IMR-90 (cell line): ENCODE measurements around the gene COL9A3. TPM values are rescaled to one million over a fixed set of nuclear protein-coding genes. Genes with fewer than 3 reads are reported as not detected.
A peak's percentile ranks its signal among the peaks of the same experiment; 100 is the strongest.

Experiments
- ATAC-seq: fragments of 200-7000 bp; cut with Tn5 transposase; 2 replicates; pipeline ENCODE4 v1.9.1; 2020; ENCODE audit warnings: low read depth, mild to moderate bottlenecking, moderate library complexity
- BruUV-seq: library from RNA; stranded (reverse); fragments of 400-500 nt; replicated peaks from 2 replicates; lab custom pipeline; 2021; lab: Mats Ljungman, UMichigan
- CTCF ChIA-PET: fragments of 300-600 bp; formaldehyde crosslinking; extraction: SDS; loops from one replicate; lab custom pipeline; 2021; ENCODE audit warnings: antibody characterized with exemption; lab: Yijun Ruan, JAX
- POLR2A ChIA-PET: fragments of 300-600 bp; sonication (Branson Sonifier 250); formaldehyde crosslinking; loops from one replicate; lab custom pipeline; 2022; ENCODE audit warnings: antibody characterized with exemption; ENCODE audit not compliant: unreplicated experiment; lab: Charles Lee
- DNase-seq: peaks from one replicate; pipeline ENCODE4 v3.0.0; 2013
- H2AFZ ChIP-seq: replicated peaks from 2 replicates; pipeline ENCODE3; 2013; ENCODE audit warnings: low read length, mild to moderate bottlenecking; ENCODE audit not compliant: poor library complexity
- H2AK5ac ChIP-seq: 2 replicates; pipeline ENCODE4 v1.6.1; 2013; ENCODE audit warnings: low read depth, low read length, inconsistent platforms
- H2AK9ac ChIP-seq: replicated peaks from 2 replicates; pipeline ENCODE3; 2013; ENCODE audit warnings: mild to moderate bottlenecking, low read depth, low read length, moderate library complexity; ENCODE audit not compliant: poor library complexity
- H2BK120ac ChIP-seq: 2 replicates; pipeline ENCODE4 v1.6.1; 2013; ENCODE audit warnings: low read depth, low read length, inconsistent platforms
- H2BK15ac ChIP-seq: 3 replicates; pipeline ENCODE4 v1.6.1; 2013; ENCODE audit warnings: low read depth, low read length, inconsistent platforms
- H2BK20ac ChIP-seq: 2 replicates; pipeline ENCODE4 v1.6.1; 2013; ENCODE audit warnings: low read depth, mild to moderate bottlenecking, inconsistent platforms, low read length, moderate library complexity
- H2BK5ac ChIP-seq: 2 replicates; pipeline ENCODE4 v1.6.1; 2013; ENCODE audit warnings: mild to moderate bottlenecking, low read depth, low read length, inconsistent platforms; ENCODE audit not compliant: poor library complexity, severe bottlenecking
- H3K14ac ChIP-seq: replicated peaks from 2 replicates; pipeline ENCODE4 v1.6.1; 2013; ENCODE audit warnings: low read depth, low read length, inconsistent platforms
- H3K18ac ChIP-seq: 2 replicates; pipeline ENCODE4 v1.6.1; 2013; ENCODE audit warnings: low read depth, low read length, control low read depth
- H3K23ac ChIP-seq: 2 replicates; pipeline ENCODE4 v1.6.1; 2013; ENCODE audit warnings: low read depth, low read length, inconsistent platforms
- H3K27ac ChIP-seq: 2 replicates; pipeline ENCODE4 v1.5.1; 2013; ENCODE audit warnings: mild to moderate bottlenecking, control low read depth, low read length; ENCODE audit not compliant: insufficient read depth
- H3K27me3 ChIP-seq: 2 replicates; pipeline ENCODE4 v1.6.1; 2013; ENCODE audit warnings: low read length; ENCODE audit not compliant: control insufficient read depth, insufficient read depth
- H3K36me3 ChIP-seq: 2 replicates; pipeline ENCODE4 v1.6.1; 2013; ENCODE audit warnings: low read length, mixed read lengths; ENCODE audit not compliant: control insufficient read depth, insufficient read depth
- H3K4ac ChIP-seq: 2 replicates; pipeline ENCODE4 v1.6.1; 2013; ENCODE audit warnings: low read depth, low read length, inconsistent platforms
- H3K4me1 ChIP-seq: 2 replicates; pipeline ENCODE4 v1.6.1; 2013; ENCODE audit warnings: low read length, mixed read lengths; ENCODE audit not compliant: control insufficient read depth, insufficient read depth
- H3K4me2 ChIP-seq: 2 replicates; pipeline ENCODE4 v1.6.1; 2013; ENCODE audit warnings: low read depth, mild to moderate bottlenecking, control low read depth, low read length, moderate library complexity
- H3K4me3 ChIP-seq: 2 replicates; pipeline ENCODE4 v1.5.1; 2013; ENCODE audit warnings: low read depth, mild to moderate bottlenecking, control low read depth, low read length, moderate library complexity; ENCODE audit not compliant: insufficient read depth
- H3K56ac ChIP-seq: 2 replicates; pipeline ENCODE4 v1.6.1; 2013; ENCODE audit warnings: low read length, inconsistent platforms; ENCODE audit not compliant: insufficient read depth; ENCODE audit errors: extremely low read depth
- H3K79me1 ChIP-seq, 2 experiments: 2 replicates each; pipeline ENCODE4 v1.6.1; 2013; ENCODE audit warnings: low read length in 2 of 2, inconsistent platforms in 1 of 2, low read depth in 1 of 2
- H3K9ac ChIP-seq: 2 replicates; pipeline ENCODE4 v1.6.1; 2013; ENCODE audit warnings: low read depth, low read length, control low read depth
- H3K9me1 ChIP-seq: 2 replicates; pipeline ENCODE4 v1.6.1; 2013; ENCODE audit warnings: low read length, inconsistent platforms; ENCODE audit not compliant: insufficient read depth
- H3K9me3 ChIP-seq: 2 replicates; pipeline ENCODE4 v1.6.1; 2013; ENCODE audit warnings: low read length; ENCODE audit not compliant: control insufficient read depth, insufficient read depth
- H4K20me1 ChIP-seq: 2 replicates; pipeline ENCODE4 v1.6.1; 2013; ENCODE audit warnings: low read length, inconsistent platforms; ENCODE audit not compliant: insufficient read depth
- H4K5ac ChIP-seq: 2 replicates; pipeline ENCODE4 v1.6.1; 2013; ENCODE audit warnings: mild to moderate bottlenecking, low read depth, low read length, control low read depth
- H4K8ac ChIP-seq, 2 experiments: 2 replicates each; pipeline ENCODE4 v1.6.1; 2013; ENCODE audit warnings: low read depth in 2 of 2, low read length in 2 of 2, control low read depth in 1 of 2, inconsistent platforms in 1 of 2
- H4K91ac ChIP-seq: 2 replicates; pipeline ENCODE4 v1.6.1; 2013; ENCODE audit warnings: low read depth, low read length, inconsistent platforms; ENCODE audit not compliant: insufficient read depth
- CTCF ChIP-seq: conservative IDR thresholded peaks from 2 replicates; pipeline ENCODE4 v1.5.1; 2012; ENCODE audit warnings: mild to moderate bottlenecking, low read depth, low read length, improper control_type of control experiment
- MAFK ChIP-seq: IDR thresholded peaks from 2 replicates; pipeline ENCODE4 v1.6.1; 2012; ENCODE audit warnings: low read depth, low read length, improper control_type of control experiment
- POLR2A ChIP-seq: IDR thresholded peaks from 2 replicates; pipeline ENCODE4 v1.6.1; 2012; ENCODE audit warnings: mild to moderate bottlenecking, low read depth, low read length
- RFX5 ChIP-seq: IDR thresholded peaks from 2 replicates; pipeline ENCODE4 v1.8.0; 2012; ENCODE audit warnings: low read depth, mild to moderate bottlenecking, low read length, moderate library complexity
- WGBS, 2 experiments: methylation state at CpG; one replicate each; pipeline versions ENCODE4 v1.1.5 to v1.1.7; 2013; ENCODE audit warnings: missing lambda C conversion rate in 2 of 2; ENCODE audit not compliant: insufficient read length in 1 of 2; ENCODE audit errors: extremely low coverage in 2 of 2; 5-methylcytosine and 5-hydroxymethylcytosine counted together
- dilution Hi-C: fragments of 300-500 bp; cut with HindIII; formaldehyde crosslinking; loops from one replicate; pipeline ENCODE4 v1.14.3; 2018; ENCODE audit warnings: low sequenced_read_pairs; ENCODE audit not compliant: unreplicated experiment
- in situ Hi-C: fragments of 300-500 bp; cut with MboI; formaldehyde crosslinking; loops from 3 replicates; pipeline ENCODE4 v1.14.3; 2019; ENCODE audit warnings: low sequenced_read_pairs, inconsistent platforms, mixed read lengths
- intact Hi-C: fragments of 100-400 bp; cut with micrococcal nuclease; formaldehyde crosslinking; loops from 2 replicates; pipeline ENCODE4 v1.10.0; 2022
- polyA plus RNA-seq, 3 experiments: library from polyadenylated mRNA; depleted of rRNA; stranded (reverse); fragments of >200 nt; gene quantifications; 2 replicates each; pipeline ENCODE4 v1.2.3, GENCODE V29; 2012; ENCODE audit warnings: low replicate concordance in 1 of 3
- total RNA-seq: library from RNA; depleted of rRNA; stranded (reverse); fragments of >200 nt; gene quantifications from 2 replicates; pipeline ENCODE4 v1.2.3, GENCODE V29; 2012
- TF ChIP-seq, protein P1 (sequence below): fragments of 150-350 bp; IDR thresholded peaks from 2 replicates; pipeline ENCODE4 v1.6.1; 2017; ENCODE audit warnings: mild to moderate bottlenecking, antibody characterized with exemption, low read length, low read depth

COL9A3 gene
- total and polyA plus RNA-seq, 2 of the 4 experiments (the other 2 are of a cell fraction): 0.36 to 1.4 TPM

DNA sequence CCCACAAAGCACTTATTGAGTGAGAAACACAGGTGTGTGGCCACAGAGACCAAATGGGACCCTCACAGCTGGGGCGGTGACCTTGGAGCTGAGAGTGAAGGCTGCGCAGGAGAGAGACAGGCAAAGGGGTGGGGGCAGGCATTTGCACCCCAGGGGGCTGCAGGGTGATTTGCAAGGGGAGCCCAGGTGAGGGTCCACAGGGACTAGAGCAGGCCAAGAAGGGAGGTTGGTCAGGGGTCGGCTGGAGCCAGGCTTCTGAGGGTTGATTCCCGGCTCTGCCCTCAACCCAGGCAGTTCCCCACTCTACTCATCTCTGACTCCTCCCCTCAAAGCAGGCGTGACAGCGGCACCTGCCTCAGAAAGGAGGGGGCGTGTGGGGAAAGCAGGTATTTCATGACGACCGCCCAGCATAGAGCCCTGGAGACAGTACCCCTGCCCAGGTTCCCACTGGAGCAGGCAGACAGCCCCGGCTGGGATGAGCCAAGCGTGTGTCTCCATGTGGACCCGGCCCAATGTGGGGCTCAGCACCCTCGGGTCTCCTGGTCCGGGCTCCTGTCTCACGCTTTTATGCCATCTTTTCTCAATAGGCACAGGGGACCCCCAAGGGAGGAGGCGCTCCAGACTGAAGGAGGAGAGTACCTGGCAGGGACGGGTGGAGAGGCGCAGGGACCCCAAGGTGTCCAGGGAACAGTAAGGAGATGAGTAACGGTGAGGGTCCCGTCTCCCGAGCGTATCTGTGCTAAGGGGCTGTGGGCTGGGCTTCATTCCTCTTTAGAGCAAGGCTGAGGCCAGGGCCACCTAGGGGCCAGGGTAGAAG lies 23.7 kb upstream of the COL9A3 start:
- no peak overlapping the region for H3K4me3 ChIP-seq
- ATAC-seq (no peak), DNase-seq (no peak)
- H3K14ac ChIP-seq: peak overlapping the region; percentile 49
- no peak overlapping the region for H2BK5ac ChIP-seq
- intact Hi-C loops: loop anchor here (5.0 kb wide), 1 partner anchor 291 kb away; no protein-coding TSS in a partner anchor
- H3K9me3 ChIP-seq: no peaks in the 10 kb centered on the region
- H2BK20ac ChIP-seq: peak overlapping the region; percentile 46; the same call in 1 of the 2 replicates
- H4K5ac ChIP-seq: peak overlapping the region; percentile 92
- H3K79me1 ChIP-seq: peaks cover 6 to 17% of the 10 kb centered on the region in 2 experiments
- peaks cover 25% of the 10 kb centered on the region for H3K4me1 ChIP-seq
- H3K9me1 ChIP-seq: peaks cover 17% of the 10 kb centered on the region
- BruUV-seq: no TSS peak
- peak overlapping the region; percentile 80 for H2AK9ac ChIP-seq
- peak overlapping the region; percentile 83; the same call in 1 of the 2 replicates for H3K27ac ChIP-seq
- no peak overlapping the region; the same call in 1 of the 2 replicates for H3K4me2 ChIP-seq
- CTCF ChIA-PET: interaction anchor here (0.9 to 2.6 kb wide), 5 partner anchors 75 to 125 kb away, joined by 3 to 19 read pairs (median 3); no protein-coding TSS in a partner anchor
- no peak for TF ChIP-seq RFX5
- TF ChIP-seq POLR2A: no peak
- TF ChIP-seq, protein P1, sequence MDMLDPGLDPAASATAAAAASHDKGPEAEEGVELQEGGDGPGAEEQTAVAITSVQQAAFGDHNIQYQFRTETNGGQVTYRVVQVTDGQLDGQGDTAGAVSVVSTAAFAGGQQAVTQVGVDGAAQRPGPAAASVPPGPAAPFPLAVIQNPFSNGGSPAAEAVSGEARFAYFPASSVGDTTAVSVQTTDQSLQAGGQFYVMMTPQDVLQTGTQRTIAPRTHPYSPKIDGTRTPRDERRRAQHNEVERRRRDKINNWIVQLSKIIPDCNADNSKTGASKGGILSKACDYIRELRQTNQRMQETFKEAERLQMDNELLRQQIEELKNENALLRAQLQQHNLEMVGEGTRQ: peak; percentile 7; the same call in 1 of the 2 replicates
- no peak for TF ChIP-seq CTCF
- no peak for TF ChIP-seq MAFK
- H3K9ac ChIP-seq: no peak overlapping the region
- H3K56ac ChIP-seq: no peak overlapping the region
- H4K91ac ChIP-seq: peak overlapping the region; percentile 67
- peak overlapping the region; percentile 4; the same call in 1 of the 2 replicates for H3K23ac ChIP-seq
- peak overlapping the region; percentile 52; the same call in 1 of the 2 replicates for H3K18ac ChIP-seq
- peak overlapping the region; percentile 82 for H3K4ac ChIP-seq
- H3K36me3 ChIP-seq: peaks cover 3% of the 10 kb centered on the region; the same call in 1 of the 2 replicates
- peak overlapping the region; percentile 86; the same call in 1 of the 2 replicates for H2BK120ac ChIP-seq
- H2AK5ac ChIP-seq: peak overlapping the region; percentile 86
- H2AFZ ChIP-seq: peak overlapping the region; percentile 93
- H3K27me3 ChIP-seq: no peaks in the 10 kb centered on the region
- H4K8ac ChIP-seq: peak overlapping the region; percentile 94 to 97; a peak in 3 of 4 replicates
- POLR2A ChIA-PET: no interaction called here
- H4K20me1 ChIP-seq: peaks cover 19% of the 10 kb centered on the region
- peak overlapping the region; percentile 40; the same call in 2 of the 3 replicates for H2BK15ac ChIP-seq
- in situ Hi-C loops: loop anchor here (5.0 kb wide), 1 partner anchor 126 kb away; no protein-coding TSS in a partner anchor
- dilution Hi-C loops: no loop called here
- 88% methylated on average over 13 of the region's 22 CpGs; no CpG with 5 or more reads in 1 of the 2 experiments for WGBS, 2 experiments
